Measurements from ENCODE around the gene BRD4. TPM values are rescaled to one million over a fixed set of nuclear protein-coding genes. Genes with fewer than 3 reads are reported as not detected.

Gene BRD4
- total RNA-seq, 1 donor from 2014 or later = 136 TPM

- no peak for DNase-seq (ENCODE audit: low spot score)
- TF ChIP-seq, protein P1, sequence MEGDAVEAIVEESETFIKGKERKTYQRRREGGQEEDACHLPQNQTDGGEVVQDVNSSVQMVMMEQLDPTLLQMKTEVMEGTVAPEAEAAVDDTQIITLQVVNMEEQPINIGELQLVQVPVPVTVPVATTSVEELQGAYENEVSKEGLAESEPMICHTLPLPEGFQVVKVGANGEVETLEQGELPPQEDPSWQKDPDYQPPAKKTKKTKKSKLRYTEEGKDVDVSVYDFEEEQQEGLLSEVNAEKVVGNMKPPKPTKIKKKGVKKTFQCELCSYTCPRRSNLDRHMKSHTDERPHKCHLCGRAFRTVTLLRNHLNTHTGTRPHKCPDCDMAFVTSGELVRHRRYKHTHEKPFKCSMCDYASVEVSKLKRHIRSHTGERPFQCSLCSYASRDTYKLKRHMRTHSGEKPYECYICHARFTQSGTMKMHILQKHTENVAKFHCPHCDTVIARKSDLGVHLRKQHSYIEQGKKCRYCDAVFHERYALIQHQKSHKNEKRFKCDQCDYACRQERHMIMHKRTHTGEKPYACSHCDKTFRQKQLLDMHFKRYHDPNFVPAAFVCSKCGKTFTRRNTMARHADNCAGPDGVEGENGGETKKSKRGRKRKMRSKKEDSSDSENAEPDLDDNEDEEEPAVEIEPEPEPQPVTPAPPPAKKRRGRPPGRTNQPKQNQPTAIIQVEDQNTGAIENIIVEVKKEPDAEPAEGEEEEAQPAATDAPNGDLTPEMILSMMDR (IDR thresholded peaks at IDR 0.05; ENCODE audit: unreplicated experiment) = no peak
- Mint-ChIP-seq H3K36me3 (ENCODE audit: low read depth, unreplicated experiment) (peaks cover 38% of the 10 kb centered on the region), H3K27ac (ENCODE audit: unreplicated experiment) (no peak overlapping the region), H3K4me3 (ENCODE audit: unreplicated experiment) (no peak overlapping the region), H3K9me3 (ENCODE audit: unreplicated experiment) (no peaks in the 10 kb centered on the region), H3K27me3 (ENCODE audit: unreplicated experiment) (peaks cover 10% of the 10 kb centered on the region), H3K4me1 (ENCODE audit: unreplicated experiment) (no peaks in the 10 kb centered on the region)
Measured at GRCh38 chr19:15187026-15188007, 145.0 kb downstream of the BRD4 start.

Other genes with a start within 250 kb of the BRD4 start
- gene SYDE1, start 225.1 kb downstream of the BRD4 start, total RNA-seq (ENCODE audit: unreplicated experiment) = 43.5 TPM
- gene NOTCH3, start 131.5 kb downstream of the BRD4 start, total RNA-seq (ENCODE audit: unreplicated experiment) = 96.8 TPM
- gene EPHX3, start 100.1 kb downstream of the BRD4 start, total RNA-seq (ENCODE audit: unreplicated experiment) = 1.6 TPM
- gene AKAP8, start 47.2 kb upstream of the BRD4 start, total RNA-seq (ENCODE audit: unreplicated experiment) = 36.5 TPM
- 160 TPM for gene AKAP8L, start 86.4 kb upstream of the BRD4 start, total RNA-seq (ENCODE audit: unreplicated experiment)
- 79.0 TPM for gene WIZ, start 117.4 kb upstream of the BRD4 start, total RNA-seq (ENCODE audit: unreplicated experiment)
- gene RASAL3, start 132.0 kb upstream of the BRD4 start, total RNA-seq (ENCODE audit: unreplicated experiment) = 1.5 TPM
- gene PGLYRP2, start 147.0 kb upstream of the BRD4 start, total RNA-seq (ENCODE audit: unreplicated experiment) = not detected
- not detected for gene CYP4F22, start 176.0 kb upstream of the BRD4 start, total RNA-seq (ENCODE audit: unreplicated experiment)